Diencephalon (tissue), 1 donor: ENCODE measurements around the gene CBLN4. TPM values are rescaled to one million over a fixed set of nuclear protein-coding genes. Genes with fewer than 3 reads are reported as not detected.

Experiments
- total RNA-seq: library from RNA; depleted of rRNA; stranded (reverse); fragments of >200 nt; gene quantifications from one replicate; pipeline ENCODE4 v1.2.3, GENCODE V29; 2014

Gene CBLN4
- 44.1 TPM for total RNA-seq

DNA sequence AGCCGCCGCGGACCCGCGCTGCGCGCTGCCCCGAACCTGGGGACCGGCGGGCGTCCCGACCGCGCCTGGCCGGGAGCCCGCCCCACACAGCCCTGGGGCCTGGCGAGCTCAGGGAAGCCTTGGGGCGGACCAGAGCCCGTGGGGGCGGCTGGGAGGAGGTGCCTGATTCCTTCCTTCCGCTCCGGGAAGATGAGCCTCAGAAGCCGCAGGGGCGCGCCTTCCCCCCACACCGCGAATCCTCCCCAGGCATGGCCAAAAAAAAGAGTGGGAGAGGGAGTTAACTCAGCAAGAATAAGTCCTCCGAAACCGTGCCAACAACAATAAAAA lies at the start of gene CBLN4:
TSS of gene CBLN4 (minus strand) at position 131 of the 327 bp plus-strand sequence. CDS start 1,348 bp downstream, outside the sequence.

Other genes starting within 250 kb of the CBLN4 start
- 0.46 TPM for gene MC3R, start 243.2 kb upstream of the CBLN4 start, total RNA-seq